ENCODE results near the gene MTARC2.

Gene MTARC2

DNA sequence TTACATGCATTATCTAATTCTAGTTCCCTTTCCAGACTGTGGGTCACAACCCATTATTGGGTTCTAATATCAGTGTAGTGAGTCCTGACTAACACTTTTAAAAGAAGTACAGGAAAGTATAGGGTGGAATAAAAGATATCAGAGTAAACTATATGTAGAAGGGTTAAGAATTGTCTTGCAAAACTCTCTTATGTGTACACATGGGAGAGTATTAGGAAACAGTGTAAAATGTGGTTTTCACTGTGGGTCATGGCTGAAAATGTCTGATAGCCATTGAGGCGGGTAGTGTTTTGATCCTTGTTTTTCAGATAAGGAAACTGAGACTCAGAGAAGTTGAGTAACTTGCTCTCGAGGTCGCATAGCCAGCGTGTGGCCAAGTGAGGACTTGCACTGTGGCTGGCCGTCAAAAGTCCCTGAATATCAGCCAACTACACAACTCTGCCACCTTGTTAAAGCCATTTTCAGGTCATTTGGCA, 20.0 kb downstream of the MTARC2 start:
- no peak for DNase-seq (ENCODE audit: low read depth, low spot score)

DNA sequence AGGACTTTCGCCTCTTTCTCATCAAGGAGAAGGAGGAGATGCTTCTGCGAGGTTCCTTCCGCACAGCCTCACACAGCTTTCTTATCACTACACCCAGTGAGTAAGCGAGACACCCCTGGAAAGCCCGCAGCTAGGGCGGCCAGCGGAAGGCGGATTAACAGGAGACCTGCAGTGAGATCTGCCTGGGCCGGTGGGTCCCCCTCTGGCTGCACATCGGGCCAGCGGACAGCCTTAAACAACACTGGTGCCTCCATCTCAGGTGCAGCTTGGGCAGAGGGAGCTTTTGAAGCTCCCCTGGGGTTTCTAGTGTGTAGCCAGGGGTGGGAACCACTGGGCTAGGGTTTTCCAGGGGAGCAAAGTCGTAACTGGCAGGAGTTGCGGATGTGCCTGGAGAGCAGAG, 21.1 kb downstream of the MTARC2 start:
- no peak for DNase-seq (ENCODE audit: low read depth, low spot score)

DNA sequence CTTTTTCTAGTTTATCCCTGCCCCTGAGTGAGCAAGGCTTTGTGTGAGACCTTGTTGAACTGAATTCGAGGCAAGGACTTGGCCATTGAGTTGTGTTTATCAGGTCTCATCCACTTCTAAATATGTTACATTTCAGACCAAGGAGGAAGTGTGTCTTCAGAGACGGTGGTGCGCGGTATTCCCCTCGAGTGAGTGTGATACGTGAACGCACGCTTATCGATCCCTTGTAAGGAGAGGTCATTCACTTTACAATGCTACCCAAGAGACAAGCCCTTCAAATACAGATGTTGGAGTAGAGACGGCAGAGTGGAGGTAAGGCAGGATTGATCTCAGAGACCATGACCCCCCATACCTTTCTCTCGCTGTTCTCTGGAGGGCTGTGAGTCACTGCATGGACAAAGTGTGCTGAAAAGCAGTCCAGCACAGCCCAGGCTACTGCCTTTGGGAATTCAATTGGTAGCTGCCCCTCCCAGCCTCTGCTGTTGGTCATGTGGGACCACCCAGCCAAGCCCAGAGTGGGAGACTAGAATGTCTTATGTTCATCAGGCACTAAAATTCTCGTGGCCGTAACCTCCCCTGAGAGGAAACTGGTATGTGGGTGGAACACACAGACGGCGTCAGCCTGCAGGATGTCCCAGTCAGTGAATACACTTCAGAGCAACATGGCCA, 22.3 kb downstream of the MTARC2 start:
- DNase-seq (ENCODE audit: low read depth, low spot score), result no peak

DNA sequence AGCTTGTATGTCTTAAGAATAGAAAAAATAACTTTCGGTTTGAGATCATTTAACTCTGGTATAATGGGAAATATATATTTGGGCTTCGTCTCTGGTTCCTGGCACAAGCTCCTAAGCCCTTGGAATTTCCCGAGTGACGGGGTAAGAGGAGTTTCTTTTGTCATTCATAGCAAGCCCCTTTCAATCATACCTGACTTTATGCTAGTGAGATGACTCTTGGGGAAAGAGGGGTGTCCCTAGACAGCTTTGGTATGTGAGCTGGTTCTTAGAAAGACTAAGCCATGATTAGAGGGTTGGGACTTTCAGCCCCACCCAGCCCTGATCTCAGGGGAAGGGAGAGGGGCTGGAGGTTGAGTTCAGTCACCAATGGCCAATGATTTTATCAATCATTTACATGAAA, 24.7 kb downstream of the MTARC2 start:
- no peak for DNase-seq (ENCODE audit: low read depth, low spot score)

DNA sequence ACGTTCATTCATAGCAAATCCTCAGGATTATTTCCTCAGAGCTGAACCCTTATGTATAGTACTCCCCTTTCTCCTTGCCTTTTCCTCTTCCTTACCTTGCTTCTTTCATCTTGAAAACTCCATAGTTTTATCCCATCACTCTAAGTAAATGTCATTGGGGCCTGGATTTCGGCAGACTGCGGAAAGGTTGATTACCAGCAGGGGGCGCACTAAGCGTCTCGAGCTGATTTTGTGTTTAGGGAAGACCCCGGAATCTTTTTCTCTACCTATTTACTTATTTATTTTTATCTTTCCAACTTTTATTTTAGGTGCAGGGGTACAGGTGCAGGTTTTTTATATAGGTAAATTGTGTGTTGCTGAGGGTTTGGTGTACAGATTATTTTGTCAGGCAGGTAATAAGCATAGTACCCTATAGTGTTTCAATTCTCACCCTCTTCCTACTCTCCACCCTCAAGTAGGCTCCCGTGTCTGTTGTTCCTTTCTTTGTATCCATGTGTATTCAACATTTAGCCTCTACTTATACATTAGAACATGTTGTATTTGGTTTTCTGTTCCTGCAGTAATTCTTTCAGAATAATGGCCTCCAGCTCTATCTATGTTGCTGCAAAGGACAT, 27.2 kb downstream of the MTARC2 start:
- DNase-seq (ENCODE audit: low read depth, low spot score), result no peak

DNA sequence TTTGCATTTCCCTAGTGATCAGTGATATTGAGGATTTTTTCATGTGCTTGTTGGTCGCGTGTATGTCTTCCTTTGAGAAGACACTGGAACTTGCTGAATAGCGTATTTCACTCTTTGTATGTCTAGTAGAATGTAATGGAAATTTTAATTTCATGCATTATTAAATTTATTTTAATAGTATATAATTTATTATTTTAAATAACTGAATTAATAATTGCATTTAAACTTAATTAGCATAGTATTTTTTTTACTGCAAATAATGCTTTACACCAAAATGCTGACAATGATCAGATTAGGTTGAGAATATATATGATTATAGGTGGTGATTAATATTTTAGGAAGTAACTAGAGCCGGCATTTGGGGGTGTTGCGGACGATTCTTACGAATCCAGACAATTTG, 28.1 kb downstream of the MTARC2 start:
- no peak for DNase-seq (ENCODE audit: low read depth, low spot score)

DNA sequence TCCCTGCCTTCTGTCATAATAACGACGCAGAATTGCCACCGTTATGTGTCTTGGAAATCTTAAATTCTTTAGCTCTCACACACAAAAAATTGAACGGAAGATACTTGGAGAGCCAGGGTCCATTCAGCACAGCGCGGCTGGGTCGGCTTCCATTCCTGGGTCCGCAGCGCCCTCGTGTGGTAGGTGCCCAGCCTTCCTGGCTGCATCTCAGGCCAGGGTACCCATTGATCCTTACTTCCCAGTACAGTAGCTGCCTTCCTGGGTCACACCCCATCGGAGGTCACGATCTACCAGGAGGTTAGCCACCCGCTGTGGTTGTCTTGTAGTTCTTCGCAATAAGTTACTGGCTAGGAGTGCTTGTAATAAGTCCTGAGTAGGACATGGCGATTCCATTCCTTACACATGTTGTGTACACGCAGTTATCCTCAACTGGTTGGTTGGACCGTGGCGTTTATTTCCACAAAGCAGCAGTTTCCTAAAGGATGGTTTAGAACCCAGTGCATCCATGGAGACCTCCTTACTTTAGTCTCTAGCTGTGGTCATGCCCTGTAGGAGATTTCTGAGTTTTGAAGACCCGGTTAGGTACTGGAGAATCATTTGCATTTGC, 28.7 kb downstream of the MTARC2 start:
- DNase-seq (ENCODE audit: low read depth, low spot score), result peak; percentile 40

DNA sequence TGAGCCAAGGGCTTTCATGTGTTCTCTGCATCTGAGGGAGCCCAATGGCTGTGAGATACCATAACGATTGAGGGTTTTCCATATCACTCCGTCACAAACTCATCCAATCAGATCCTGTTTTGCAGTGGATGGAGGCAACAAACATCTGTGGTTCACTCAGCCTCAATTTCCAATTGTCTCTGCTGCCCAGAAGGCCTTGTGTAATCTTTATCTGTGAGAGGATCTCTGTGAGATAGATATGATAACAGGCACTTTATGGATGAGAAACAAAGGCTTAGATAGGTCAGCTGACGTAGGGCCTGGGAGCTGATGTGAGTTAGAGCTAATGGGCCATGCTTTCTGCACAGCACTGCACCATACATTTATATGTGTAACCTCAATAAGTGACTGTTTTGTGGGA, 35.3 kb downstream of the MTARC2 start:
- no peak for DNase-seq (ENCODE audit: low read depth, low spot score)

DNA sequence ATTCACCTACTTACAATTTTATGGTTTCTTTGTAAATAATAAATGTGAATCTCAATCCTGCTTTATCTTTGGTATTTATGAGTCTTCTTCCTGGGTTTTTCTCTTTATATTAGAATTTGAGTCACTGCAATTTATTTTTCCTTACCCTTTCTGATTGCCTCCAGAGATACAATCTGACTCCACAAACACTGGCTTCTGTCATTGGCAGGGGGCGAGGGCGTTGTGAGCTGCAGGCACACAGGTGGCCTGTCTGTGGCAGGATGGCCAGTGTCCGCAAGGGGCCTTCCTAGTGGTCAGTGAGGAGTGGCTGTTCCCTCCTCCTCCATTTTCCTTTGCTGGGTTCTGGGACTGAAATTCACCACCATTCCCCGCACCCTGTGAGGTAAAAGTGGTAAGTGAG, 36.6 kb downstream of the MTARC2 start:
- no peak for DNase-seq (ENCODE audit: low read depth, low spot score)

DNA sequence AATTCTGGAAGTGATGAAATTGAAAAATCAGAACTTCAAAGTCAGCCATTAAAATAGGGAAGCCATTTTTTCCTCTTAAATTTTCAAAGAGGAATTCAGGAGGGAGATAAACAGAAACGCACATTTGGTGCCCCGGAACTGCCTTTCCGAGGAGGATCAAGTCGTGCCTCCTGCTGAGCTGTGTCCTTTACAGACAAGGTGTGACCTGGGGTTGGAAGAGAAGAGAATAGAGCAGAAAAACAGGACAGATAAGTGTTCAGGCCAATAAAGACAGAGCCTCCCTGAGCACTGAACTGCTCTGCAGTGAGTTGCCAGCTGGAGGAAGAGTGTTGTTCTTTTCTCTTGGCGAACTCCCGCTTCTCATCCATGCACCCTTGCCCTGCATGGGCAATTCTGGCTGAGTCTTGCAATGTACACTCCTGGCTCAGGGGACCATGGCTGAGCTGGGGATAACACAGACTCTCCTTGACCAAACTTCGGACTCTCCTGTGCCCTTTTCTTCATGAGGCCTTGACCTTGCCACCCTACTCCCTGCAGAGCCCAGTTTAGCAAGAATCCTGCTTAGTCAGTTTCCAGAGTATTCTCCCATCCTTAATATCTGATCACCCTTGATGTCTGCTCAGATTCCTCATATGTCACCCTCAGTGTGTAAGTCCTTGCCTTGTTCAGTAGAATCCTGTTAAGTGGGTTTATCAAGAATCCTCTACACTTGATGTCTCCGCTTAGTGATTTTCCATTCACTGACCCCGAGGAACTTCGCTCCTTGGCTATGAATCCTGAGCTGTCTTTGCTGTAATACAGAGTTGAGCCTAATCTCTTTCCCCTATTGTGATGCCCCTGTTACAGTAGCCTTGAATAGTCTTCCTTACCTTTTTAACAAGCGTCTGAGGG, 37.3 kb downstream of the MTARC2 start:
- DNase-seq (ENCODE audit: low read depth, low spot score), result no peak

DNA sequence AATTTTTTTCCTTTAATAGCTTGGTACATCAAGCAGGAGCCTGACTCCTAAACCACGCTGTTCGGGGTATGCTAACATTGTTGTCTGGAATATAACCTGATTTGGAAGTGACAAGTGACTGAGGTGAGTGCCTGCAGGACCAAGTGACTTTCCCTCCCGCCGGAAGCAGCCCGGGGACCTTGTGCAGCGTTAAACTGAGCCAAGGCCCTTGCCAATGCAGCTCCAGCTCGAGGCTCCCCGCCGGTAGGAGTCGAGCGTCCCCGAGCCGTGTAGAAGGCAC, 37.9 kb downstream of the MTARC2 start:
- DNase-seq (ENCODE audit: low read depth, low spot score), result no peak

DNA sequence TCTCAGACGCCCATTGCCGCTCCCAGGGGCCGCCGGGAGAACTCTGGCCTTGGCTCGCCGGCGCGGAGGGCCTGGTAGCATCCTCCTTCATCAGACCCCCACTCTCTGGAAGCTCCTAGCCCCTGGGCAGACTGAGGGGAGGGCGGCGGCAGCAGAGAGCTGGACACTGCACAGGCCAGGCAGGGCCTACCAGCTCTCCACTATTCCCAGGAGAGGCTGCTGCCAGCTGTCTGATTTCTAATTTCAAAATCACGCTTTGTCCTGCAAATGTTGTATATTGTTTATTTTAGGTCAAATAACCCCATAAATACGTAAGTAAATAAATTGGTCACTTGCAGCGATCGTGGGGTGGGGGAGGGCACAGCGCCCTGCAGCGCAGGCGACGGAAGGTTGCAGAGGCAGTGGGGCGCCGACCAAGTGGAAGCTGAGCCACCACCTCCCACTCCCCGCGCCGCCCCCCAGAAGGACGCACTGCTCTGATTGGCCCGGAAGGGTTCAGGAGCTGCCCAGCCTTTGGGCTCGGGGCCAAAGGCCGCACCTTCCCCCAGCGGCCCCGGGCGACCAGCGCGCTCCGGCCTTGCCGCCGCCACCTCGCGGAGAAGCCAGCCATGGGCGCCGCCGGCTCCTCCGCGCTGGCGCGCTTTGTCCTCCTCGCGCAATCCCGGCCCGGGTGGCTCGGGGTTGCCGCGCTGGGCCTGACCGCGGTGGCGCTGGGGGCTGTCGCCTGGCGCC, 38.4 kb downstream of the MTARC2 start, which contains the start of gene MTARC1:
Gene MTARC1, plus strand, starts transcription at position 577 of the 732 bp plus-strand sequence. Its CDS starts 32 bp downstream, at position 609.
- DNase-seq (ENCODE audit: low read depth, low spot score), result no peak

DNA sequence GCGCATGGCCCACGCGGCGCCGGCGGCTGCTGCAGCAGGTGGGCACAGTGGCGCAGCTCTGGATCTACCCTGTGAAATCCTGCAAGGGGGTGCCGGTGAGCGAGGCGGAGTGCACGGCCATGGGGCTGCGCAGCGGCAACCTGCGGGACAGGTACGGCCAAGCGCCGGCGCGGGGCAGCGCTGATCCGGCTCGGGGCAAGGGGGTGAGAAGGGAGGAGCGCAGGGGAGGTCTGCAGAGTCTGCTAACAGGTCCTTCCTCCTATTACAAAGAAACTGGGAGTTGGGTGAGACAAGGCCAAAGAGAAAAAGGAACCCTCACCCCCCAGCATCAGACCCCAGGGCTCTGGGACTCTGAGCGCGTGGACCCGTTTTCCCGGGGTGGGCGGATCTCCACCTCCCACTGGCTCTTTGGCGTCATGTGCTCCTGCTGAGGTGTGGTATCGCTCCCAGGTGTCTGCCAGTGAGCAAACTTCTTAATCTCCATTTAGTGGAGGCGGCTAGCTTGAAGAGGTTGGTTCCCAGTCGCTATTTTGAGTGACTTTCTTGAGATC, 39.0 kb downstream of the MTARC2 start:
- DNase-seq (ENCODE audit: low read depth, low spot score), result no peak

DNA sequence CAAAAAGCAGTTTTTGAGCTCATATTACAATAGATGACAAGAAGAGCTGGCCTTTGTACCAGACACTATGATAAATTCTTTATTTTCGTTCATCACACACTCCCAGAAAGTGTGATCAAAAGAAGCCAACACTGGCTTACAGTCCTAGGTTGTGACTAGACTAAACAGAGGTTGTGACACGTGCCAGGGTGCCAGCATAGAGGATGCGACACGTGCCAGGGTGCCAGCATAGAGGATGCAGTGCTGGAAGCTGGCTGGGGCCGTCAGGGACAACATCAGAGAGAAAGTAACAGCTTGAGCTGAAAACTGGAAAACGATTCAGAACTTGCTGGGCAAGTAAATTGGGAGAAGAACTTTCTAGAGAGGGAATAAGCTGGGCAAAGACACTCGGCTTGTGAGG, 40.8 kb downstream of the MTARC2 start:
- DNase-seq (ENCODE audit: low read depth, low spot score), result no peak

DNA sequence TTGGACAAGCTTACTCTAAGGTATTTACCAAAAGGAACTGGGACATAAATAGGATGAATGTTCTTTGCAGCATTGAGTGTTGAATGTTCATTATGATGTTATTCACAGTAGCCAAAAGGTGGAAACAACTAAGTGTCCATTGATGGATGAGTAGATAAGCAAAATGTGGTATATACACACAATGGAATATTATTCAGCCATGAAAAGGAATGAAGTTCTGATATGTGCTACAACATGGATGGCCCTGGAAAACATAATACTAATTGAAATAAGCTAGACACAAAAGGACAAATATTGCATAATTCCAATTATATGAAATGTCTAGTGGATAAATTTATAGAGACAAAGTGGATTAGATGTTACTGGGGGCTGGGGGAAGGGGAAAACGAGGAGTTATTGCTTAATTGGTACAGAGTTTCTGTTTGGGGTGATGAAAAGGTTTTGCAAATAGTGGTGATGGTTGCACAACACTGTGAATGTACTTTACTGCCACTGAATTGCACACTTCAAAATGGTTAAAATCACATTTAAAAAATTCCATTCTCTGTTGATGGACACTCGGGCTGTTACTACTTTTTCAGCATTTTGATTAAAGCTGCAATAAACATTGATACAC, 41.5 kb downstream of the MTARC2 start:
- no peak for DNase-seq (ENCODE audit: low read depth, low spot score)

DNA sequence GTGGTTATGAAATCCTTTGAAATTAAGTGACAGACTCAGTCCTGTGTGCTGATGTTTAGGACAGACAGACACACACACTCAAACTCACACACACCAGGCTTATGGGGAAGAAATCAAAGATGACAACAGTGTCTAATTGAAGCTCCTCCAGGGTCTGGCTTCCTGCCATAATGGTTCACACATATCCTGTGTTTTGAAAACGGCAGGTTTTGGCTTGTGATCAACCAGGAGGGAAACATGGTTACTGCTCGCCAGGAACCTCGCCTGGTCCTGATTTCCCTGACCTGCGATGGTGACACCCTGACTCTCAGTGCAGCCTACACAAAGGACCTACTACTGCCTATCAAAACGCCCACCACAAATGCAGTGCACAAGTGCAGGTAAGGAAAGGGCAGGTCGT, 43.2 kb downstream of the MTARC2 start:
- DNase-seq (ENCODE audit: low read depth, low spot score), result no peak

DNA sequence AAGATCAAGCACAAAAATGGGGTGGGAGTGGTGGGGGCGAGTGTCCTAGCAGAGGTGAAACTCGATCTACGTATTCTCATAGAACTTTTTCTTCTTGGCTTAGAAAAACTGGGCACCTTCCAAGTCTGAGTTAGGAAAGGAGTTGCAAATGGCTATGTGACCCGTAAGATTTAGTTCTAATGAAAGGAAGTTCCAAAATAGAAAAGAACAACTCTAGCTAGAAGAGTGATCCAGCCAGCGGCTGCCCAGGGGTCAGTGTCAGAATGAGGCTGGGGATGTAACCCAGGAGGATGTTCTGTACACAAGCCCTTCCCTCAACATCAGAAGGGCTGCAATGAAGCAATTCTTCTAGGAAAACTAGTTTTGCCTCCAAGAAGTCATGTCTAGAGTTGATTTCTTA, 43.8 kb downstream of the MTARC2 start:
- no peak for DNase-seq (ENCODE audit: low read depth, low spot score)

DNA sequence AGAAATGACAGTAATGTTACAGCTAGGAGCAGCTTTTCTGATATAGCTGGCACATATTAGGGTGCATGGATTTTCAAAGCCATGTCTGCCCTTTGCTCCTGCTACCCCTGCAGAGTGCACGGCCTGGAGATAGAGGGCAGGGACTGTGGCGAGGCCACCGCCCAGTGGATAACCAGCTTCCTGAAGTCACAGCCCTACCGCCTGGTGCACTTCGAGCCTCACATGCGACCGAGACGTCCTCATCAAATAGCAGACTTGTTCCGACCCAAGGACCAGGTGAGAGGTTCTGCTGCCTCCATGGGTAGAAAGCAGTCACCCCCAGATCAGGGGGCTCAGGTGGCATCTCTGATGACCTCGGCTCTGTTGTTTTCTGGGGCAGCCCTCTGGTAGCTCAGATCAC, 48.4 kb downstream of the MTARC2 start:
- DNase-seq (ENCODE audit: low read depth, low spot score), result no peak

DNA sequence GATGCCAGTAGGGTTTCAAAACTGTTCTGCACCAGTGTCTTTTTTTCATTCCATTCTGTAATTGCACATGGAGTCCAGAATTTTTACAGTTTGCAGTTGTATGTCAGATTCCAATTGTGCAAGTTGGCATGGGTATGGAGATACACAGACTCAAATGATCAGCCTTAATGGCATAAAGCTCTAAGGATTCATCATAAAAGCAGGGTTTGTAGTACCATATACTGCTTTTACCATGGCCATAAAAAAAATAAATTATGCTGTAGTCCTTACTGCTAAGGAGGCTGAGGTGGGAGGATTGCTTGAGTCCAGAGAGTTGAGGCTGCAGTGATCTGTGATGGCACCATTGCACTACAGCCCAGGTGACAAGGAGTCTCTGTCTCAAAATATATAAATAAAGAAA, 48.9 kb downstream of the MTARC2 start:
- no peak for DNase-seq (ENCODE audit: low read depth, low spot score)

DNA sequence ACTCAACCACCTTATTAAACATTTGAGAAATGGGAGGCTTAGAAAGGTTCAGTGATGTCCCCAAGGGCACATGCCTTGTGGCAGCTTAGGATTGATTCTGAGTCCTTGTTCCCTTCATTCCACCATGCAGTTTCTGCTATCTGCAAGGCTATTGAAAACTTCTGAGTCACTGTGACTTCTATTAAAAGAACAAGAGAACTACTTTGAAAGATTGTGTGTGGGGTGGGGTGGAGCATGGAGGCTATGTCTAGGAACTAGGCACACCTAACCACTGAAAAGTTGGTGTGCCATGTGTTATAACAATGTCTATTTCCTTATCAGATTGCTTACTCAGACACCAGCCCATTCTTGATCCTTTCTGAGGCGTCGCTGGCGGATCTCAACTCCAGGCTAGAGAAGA, 49.4 kb downstream of the MTARC2 start:
- no peak for DNase-seq (ENCODE audit: low read depth, low spot score)

DNA sequence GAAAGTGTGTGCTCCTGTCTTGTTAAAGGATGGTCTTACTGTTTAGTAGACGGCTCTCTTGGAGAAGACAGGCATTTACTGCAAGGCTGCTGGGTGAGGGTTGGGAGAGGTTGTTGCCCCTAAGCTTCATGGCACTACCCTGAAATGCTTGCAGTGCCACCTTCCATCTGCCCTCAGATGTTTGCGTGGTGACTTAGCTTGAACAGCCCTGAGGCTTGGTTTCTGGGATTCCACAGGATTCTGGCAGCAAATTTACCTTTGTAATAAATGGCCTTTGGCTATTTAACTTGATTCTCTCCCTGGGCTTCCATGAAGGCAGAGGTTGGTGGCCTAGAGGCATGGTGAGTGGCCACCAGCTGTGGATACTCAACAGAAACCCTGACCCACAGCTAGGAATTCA, 50.2 kb downstream of the MTARC2 start:
- no peak for DNase-seq (ENCODE audit: low read depth, low spot score)
